SKM-1 (cell line): Measurements from ENCODE around the gene SARM1.
"Not testable (repeated sequence)": the region's sequence is repeated elsewhere in the genome, so short reads cannot be mapped to it uniquely, and the experiment has no call there.

ENCODE experiments used
- DNase-seq: peaks from one replicate; lab custom pipeline; 2025; ENCODE audit not compliant: unreplicated experiment; lab: John Stamatoyannopoulos, UW

SARM1 gene

DNA sequence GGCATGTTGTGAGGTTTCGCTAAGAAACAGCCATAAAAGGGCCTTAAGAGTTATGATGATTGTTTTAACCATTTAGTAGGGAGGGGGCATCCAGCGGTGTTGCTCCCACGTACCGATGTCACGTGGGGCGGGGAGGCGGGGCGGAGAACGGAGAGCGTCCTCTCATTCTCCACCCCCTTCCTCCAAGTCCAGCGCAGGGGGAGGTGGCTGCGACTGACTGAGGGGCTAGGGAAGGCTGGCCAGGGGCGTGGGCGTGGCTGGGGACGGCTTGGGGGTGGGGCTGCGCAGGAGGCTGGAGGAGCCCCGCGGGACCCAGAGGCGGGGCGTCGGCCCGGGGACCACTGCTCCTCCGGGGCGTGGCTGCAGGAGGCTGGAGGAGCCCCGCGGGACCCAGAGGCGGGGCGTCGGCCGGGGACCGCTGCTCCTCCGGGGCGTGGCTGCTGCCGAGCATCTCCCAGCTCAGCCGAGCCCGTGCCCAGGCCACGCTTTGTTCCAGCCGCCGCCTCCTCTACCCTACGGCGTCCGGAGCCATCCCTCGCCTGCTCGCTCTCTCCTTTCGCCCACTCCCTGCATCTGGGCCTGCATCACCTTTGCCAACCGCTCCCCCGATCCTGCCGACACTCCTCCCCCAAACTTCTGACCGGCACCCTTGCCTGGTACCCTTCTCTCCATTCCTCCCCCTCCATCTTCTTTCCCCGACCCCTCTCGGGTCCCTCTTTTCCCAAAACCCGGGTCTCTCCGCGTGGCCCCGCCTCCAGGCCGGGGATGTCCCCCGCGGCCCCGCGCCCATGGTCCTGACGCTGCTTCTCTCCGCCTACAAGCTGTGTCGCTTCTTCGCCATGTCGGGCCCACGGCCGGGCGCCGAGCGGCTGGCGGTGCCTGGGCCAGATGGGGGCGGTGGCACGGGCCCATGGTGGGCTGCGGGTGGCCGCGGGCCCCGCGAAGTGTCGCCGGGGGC lies at the start of gene SARM1:
Gene SARM1, plus strand, starts transcription at position 450 of the 958 bp plus-strand sequence. Its CDS starts 339 bp downstream, at position 789.
- no peak for DNase-seq

DNA sequence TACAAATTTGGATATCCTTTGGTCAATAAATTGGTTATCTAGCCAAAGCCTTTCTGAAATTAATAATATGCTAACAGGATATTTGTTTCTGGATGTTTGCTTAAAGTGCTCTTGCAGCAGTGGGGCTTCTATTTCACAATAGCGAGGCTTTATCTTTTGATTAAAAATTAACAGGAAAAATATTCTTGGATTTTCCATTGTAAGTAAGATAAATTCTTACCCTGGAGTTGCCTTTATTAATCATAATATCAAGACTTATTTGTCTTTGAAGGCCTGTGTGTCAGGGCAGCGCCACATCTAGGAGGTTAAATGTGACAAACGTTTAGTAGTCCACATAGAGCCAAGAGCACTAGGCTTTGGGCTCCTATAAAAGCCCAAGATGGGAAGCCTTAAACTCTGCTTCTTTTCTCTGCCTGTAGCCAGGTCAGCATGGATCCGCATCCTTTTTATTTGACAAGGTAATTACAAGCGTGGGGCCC lies 47.2 kb upstream of the SARM1 start:
- DNase-seq, result no peak

- no peak for DNase-seq
Measured at GRCh38 chr17:28324781-28325180, 46.7 kb upstream of the SARM1 start.

GRCh38 chr17:28325211-28325610 lies 46.3 kb upstream of the SARM1 start:
- no peak for DNase-seq

DNA sequence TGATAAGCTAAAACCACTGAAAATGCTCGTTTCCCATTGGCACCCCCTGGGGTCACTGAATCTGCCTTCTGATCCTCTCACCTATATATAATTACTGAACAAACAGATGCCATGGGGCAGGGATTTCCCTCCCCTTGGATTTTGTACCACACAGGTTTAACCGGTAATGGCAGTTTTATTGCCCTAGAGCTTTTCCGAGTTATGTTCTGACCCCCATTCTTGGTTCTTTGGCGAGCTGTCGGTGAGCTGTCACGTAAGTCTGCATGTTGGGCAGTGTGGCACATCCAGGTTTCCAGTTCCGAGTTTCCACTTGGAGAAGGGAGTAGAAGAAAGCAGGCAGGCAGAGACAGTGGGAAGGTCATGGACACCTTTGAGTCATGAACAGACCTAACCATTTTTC lies 45.4 kb upstream of the SARM1 start:
- no peak for DNase-seq

DNA sequence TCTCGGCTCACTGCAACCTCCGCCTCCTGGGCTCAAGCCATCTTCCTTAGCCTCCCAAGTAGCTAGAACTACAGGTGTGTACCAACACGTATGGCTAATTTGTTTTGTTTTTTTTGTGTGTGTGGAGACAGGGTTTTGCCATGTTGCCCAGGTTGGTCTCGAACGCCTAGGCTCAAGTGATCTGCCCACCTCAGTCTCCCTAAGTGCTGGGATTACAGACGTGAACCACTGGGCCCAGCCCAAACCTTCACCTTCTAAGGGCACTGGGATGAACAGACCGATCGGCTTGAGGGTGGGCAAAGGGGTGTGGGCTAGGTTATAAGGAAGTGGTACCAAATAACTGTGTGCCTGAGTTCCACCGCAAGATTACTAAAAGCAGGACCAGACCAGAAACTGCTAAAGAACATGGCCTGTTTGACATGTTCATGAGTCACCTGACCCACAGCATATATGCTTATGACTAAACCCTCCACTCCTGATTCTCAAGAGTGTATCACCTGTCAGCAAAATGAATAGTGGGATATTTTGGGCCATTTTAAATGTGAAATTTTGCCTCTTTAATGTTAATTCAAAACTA lies 44.4 kb upstream of the SARM1 start:
- DNase-seq, result no peak

DNA sequence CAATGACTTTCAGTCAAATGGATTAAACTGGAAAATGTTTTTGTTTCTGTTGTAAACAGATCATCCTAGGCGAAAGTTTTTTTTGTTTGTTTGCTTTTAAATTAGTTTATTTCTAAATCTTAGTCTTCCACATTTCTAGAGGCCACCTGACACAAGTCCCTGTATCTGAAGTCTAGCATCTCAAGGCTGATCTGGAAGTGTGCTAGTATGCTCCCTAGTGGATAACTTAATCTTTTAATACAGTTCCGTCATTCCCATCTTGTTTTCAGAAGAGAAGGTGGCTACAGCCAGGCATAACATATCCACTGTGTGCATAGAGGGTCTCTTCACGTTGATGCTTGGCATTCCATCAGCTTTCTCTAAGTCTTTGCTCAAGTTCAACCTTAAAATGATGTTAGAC lies 43.8 kb upstream of the SARM1 start:
- no peak for DNase-seq

GRCh38 chr17:28328325-28328724 lies 43.2 kb upstream of the SARM1 start:
- no peak for DNase-seq

GRCh38 chr17:28330671-28331070 lies 40.8 kb upstream of the SARM1 start:
- no peak for DNase-seq

GRCh38 chr17:28331891-28332420 lies 39.5 kb upstream of the SARM1 start:
- no peak for DNase-seq

DNA sequence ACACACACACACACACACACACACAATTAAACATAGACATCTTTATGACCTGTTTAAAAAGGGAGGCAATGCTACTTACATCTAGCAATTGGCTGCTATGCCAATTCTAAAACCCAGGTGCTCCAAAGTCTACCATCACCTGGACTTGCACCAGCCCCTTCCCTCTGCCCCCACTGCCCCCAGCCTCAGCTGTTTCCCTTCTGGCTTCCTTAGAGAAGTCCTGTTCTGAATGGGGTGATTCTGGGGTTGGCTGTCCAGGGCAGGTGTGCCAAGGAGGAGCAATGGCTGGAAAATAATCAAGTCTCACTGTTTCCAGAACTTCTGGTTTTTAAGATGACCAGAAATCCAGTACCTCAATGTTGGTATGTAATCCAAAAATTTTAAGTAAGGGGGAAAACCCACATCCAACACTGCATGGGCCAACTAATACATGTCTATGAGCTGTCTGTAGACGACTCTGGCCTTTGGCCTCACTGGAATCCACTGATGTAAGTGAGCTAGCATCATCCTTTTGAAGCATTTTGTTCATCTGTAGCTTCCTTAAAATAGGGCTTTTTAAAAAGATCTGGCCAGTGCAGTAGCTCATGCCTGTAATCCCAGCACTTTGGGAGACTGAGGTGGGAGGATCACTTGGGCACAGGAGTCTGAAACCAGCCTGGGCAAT lies 38.3 kb upstream of the SARM1 start:
- no peak for DNase-seq

- DNase-seq, result no peak
Measured at GRCh38 chr17:28334171-28334570, 37.3 kb upstream of the SARM1 start.

DNA sequence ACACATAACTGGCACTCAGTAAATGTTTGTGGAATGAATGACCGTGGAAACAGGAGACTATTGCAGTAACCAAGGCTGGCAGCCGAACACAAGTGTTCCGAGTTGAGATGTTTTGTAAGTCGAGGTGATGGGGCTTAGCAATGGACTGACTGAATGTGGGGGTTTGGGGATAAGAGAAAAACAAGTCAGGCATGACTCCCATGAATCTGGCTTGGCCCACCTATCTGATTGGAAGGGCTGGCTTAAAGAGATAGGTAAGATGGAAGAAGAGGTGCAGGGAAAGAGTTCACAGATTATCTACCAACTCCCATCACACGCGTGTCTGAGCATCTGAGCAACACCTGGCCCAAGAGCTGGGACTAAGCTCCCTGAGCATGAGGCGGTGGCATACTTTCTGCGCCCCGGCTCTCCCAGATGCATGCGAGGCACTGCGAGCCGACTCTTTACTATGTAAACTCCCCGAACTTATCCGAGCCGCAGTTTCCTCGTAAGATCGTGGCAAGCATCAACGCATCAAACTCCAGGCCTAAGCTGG lies 36.8 kb upstream of the SARM1 start:
- no peak for DNase-seq

DNA sequence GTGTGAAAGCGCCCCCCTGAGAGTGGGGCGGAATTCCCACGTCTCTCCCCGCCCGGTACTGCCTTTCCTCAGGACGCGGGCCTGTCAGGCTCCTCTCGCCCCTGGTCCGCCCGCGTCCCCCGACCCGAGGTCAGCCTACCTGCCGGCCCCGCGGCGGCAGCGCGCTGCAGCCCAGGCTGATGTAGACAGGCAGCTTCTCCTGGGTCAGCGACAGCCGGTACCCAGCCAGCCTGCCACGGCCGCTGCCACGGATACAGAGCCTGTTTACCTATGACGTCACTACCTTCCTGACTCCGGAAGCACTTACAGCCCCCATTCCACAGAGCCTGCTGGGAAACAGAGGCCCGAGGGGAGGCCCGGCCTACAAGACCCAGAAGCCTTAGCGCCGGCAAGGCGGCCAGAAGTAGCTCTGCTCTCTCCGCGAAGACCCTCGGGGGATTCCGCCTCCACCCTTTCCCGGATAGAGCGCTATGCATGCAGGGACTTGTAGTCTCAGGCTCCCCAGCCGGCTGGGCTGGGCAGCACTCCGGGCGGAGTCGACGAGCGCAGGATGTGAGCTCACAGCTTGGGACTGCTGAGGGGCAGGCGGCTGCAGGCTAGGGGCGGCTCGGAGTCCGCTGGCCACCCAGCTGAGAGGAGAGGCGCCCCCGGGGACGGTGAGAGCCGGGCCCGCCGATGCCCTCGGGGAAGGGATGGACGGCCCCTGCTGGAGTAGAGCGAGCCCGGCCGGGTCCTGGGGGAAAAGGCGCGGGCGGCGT lies 36.1 kb upstream of the SARM1 start, which contains the start of the genes IFT20 and TNFAIP1:
Gene IFT20, minus strand, starts transcription at position 272 of the 758 bp plus-strand sequence. CDS start 3,487 bp downstream, outside the sequence.
Gene TNFAIP1, plus strand, starts transcription at position 561 of the 758 bp plus-strand sequence. CDS start 3,761 bp downstream, outside the sequence.
- peak; percentile 96 for DNase-seq

DNA sequence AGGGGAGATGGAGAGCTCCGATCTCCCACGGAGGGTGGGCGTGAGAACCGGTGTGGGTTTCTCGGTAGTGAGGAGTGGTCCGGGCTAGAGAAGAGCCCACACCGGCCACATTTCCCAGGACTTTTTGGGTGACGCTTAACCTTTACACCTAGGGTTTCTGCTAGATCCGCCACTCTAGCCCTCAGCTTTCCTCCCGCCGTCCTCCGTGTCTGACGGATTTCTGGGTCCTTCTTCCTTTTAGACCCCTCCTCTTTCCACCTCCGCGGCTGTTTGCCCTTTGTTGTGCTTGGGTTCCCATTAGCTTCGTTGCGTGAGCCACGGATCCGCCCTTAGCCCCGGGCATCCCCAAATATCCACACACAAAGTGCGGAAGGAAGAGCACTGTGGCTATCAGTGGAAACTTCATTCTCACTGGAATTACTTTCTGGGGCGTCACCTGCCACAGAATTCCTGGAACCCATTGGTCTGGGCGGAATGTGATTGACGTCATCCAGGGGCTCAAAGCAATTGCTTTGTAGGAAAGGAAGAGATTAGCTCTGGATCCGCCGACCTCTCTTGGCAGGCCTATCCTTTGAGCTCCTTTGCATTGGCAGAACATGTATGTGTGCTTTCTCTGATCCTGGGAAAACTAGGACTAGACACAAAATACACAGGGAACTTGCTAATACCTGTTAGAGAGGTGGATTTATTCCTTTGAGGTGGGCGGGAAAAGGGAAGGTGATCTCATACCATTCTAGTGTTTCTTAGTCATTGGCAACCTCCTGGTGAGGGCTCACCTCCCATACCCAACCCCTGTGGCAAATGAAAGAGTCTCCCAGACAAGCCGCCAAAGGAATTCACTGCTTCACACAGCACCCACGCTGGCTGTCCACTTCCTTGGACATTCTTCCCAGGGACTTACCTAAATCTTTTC lies 35.3 kb upstream of the SARM1 start:
- no peak for DNase-seq

GRCh38 chr17:28338056-28338768 lies 33.3 kb upstream of the SARM1 start:
- DNase-seq, result no peak

DNA sequence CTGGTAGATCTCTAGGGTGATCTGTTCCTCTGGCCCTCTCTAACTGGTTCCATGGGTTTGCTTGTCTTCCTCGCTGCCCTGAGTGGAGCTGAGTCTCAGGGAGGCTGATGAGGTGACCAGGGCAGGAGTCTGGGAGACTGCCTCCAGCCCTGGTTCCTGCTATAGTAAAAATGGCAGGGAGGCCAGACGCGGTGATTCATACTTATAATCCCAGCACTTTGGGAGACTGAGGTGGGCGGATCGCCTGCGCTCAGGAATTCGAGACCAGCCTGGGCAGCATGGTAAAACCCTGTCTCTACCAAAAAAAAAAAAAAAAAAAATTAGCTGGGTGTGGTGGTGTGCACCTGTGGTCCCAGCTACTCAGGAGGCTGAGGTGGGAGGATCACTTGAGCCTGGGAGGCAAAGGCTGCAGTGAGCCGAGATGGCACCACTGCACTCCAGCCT lies 32.7 kb upstream of the SARM1 start:
- DNase-seq, result not testable (repeated sequence)

DNA sequence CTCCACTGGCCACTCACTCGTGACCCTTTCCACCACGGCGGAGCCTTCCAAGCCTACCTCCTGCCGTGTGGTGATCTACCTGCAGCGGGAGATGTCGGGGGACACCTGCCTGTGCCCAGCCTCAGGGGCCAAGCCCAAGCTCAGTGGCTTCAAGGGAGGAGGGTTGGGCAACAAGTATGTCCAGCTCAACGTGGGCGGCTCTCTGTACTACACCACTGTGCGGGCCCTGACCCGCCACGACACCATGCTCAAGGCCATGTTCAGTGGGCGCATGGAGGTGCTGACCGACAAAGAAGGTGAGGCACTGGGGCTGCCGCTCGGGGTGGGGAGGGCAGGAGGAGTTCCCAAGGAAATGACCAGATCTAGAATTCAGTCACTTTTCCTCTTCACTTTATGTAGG lies 32.1 kb upstream of the SARM1 start:
- DNase-seq, result no peak
